Gastrocnemius medialis (tissue), 4 donors: Measurements from ENCODE around the gene MACROD2.

Source experiments
- POLR2A ChIP-seq, 2 donors: fragments of 450-650 bp; IDR thresholded peaks; one replicate each; pipeline ENCODE4 v1.6.1; 2017; ENCODE audit warnings: antibody characterized with exemption in 2 of 2, mild to moderate bottlenecking in 2 of 2, moderate library complexity in 2 of 2
- TF ChIP-seq, protein P1 (sequence below), 5 experiments: fragments of 450-650 bp in 3 of 5; fragments of 200-600 bp in 2 of 5; sonication (generic) in 2 of 5; IDR thresholded peaks in 4 of 5; conservative IDR thresholded peaks in 1 of 5; 1 replicate in 4 of 5; 2 replicates in 1 of 5; pipeline ENCODE4 v1.5.1; 2016 to 2019; ENCODE audit warnings: antibody characterized with exemption in 5 of 5, mild to moderate bottlenecking in 3 of 5, moderate library complexity in 3 of 5

GRCh38 chr20:15039088-15039752 is 1043.9 kb downstream of the MACROD2 start:
- TF ChIP-seq POLR2A (IDR thresholded peaks at IDR 0.05) = no peak
- TF ChIP-seq, protein P1, sequence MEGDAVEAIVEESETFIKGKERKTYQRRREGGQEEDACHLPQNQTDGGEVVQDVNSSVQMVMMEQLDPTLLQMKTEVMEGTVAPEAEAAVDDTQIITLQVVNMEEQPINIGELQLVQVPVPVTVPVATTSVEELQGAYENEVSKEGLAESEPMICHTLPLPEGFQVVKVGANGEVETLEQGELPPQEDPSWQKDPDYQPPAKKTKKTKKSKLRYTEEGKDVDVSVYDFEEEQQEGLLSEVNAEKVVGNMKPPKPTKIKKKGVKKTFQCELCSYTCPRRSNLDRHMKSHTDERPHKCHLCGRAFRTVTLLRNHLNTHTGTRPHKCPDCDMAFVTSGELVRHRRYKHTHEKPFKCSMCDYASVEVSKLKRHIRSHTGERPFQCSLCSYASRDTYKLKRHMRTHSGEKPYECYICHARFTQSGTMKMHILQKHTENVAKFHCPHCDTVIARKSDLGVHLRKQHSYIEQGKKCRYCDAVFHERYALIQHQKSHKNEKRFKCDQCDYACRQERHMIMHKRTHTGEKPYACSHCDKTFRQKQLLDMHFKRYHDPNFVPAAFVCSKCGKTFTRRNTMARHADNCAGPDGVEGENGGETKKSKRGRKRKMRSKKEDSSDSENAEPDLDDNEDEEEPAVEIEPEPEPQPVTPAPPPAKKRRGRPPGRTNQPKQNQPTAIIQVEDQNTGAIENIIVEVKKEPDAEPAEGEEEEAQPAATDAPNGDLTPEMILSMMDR (IDR thresholded peaks at IDR 0.05 in 4 of 5, conservative IDR thresholded peaks at IDR 0.05 in 1 of 5) = no peak
